HepG2 (cell line): ENCODE data around the gene LCN1.

ENCODE experiments used
- ARID5B ChIP-seq: IDR thresholded peaks from 2 replicates; pipeline ENCODE4 v1.4.0; 2020; ENCODE audit warnings: mild to moderate bottlenecking, missing genetic modification reagents
- CHD4 ChIP-seq: fragments of 200-600 bp; sonication (generic); IDR thresholded peaks from 2 replicates; pipeline ENCODE4 v1.7.0; 2017; ENCODE audit warnings: mild to moderate bottlenecking, low read length, borderline replicate concordance
- HNRNPUL1 ChIP-seq: fragments of 200-400 bp; formaldehyde crosslinking; IDR thresholded peaks from 2 replicates; pipeline ENCODE4 v1.6.1; 2017; ENCODE audit warnings: low read depth, mild to moderate bottlenecking, low read length, moderate library complexity
- MAX ChIP-seq: IDR thresholded peaks from 2 replicates; pipeline ENCODE4 v1.6.1; 2012; ENCODE audit warnings: inconsistent platforms
- RFX5 ChIP-seq: IDR thresholded peaks from 2 replicates; pipeline ENCODE4 v1.6.1; 2011; ENCODE audit warnings: low read depth, low read length, improper control_type of control experiment
- TOE1 ChIP-seq: sonication (generic); formaldehyde crosslinking; IDR thresholded peaks from 2 replicates; pipeline ENCODE4 v1.4.0; 2020; ENCODE audit warnings: mild to moderate bottlenecking, missing genetic modification reagents
- ZMYM3 ChIP-seq: sonication (generic); formaldehyde crosslinking; IDR thresholded peaks from 2 replicates; pipeline ENCODE4 v1.5.1; 2020; ENCODE audit warnings: mild to moderate bottlenecking, missing genetic modification reagents

GRCh38 chr9:135523521-135524129 lies 2.4 kb downstream of the LCN1 start:
- TF ChIP-seq ARID5B (CRISPR knock-in tag) (no peak), RFX5 (no peak), MAX (no peak), CHD4 (no peak), ZMYM3 (CRISPR knock-in tag) (no peak), HNRNPUL1 (no peak), TOE1 (no peak)
